Measurements from ENCODE around the gene MPG. TPM values are rescaled to one million over a fixed set of nuclear protein-coding genes. Genes with fewer than 3 reads are reported as not detected.

The MPG gene
- total and polyA plus RNA-seq, 7 donors: 23.0 to 68.1 (median 43.1) TPM

GRCh38 chr16:59440-60059 lies 18.5 kb upstream of the MPG start:
- Histone ChIP-seq H3K27me3 (ENCODE audit: insufficient read depth in 3 of 3, low read length in 2 of 3) (no peaks in the 10 kb centered on the region), H3K9me3 (no peaks in the 10 kb centered on the region), H3K36me3 (ENCODE audit: insufficient read depth in 1 of 2, low read depth in 1 of 2) (peaks cover 7 to 93% of the 10 kb centered on the region in 2 donors), H3K4me1 (peaks cover 11% of the 10 kb centered on the region), H3K27ac (no peak overlapping the region), H3K4me3 (no peak overlapping the region)
- TF ChIP-seq CTCF (IDR thresholded peaks at IDR 0.05): no peak
- 56 to 76% (median 59%) methylated on average over 14 of the region's 14 CpGs for WGBS, 3 donors
- intact Hi-C loops (cut with DNase I): no loop called here
- ATAC-seq (peak in 2 of 4 donors; percentile 31 to 33), DNase-seq (peak in 1 of 2 donors; percentile 10)

GRCh38 chr16:60166-60565 lies 17.9 kb upstream of the MPG start:
- no peak for TF ChIP-seq CTCF (IDR thresholded peaks at IDR 0.05)
- Histone ChIP-seq H3K36me3 (ENCODE audit: insufficient read depth in 1 of 2, low read depth in 1 of 2) (peaks cover 7 to 96% of the 10 kb centered on the region in 2 donors), H3K4me3 (no peak overlapping the region), H3K4me1 (peaks cover 11% of the 10 kb centered on the region), H3K27ac (no peak overlapping the region), H3K27me3 (ENCODE audit: insufficient read depth in 3 of 3, low read length in 2 of 3) (no peaks in the 10 kb centered on the region), H3K9me3 (no peaks in the 10 kb centered on the region)
- DNase-seq (peak in 1 of 2 donors; percentile 12), ATAC-seq (no peak)
- intact Hi-C loops (cut with DNase I): no loop called here
- WGBS, 3 donors: 79 to 83% (median 81%) methylated on average over 11 of the region's 11 CpGs

GRCh38 chr16:60929-61878 lies 16.8 kb upstream of the MPG start:
- H3K4me1 ChIP-seq: peaks cover 16% of the 10 kb centered on the region
- intact Hi-C loops (cut with DNase I): no loop called here
- WGBS, 3 donors: 81 to 83% (median 83%) methylated on average over 87 to 89 of the region's 89 CpGs
- H3K4me3 ChIP-seq: no peak overlapping the region
- no peak overlapping the region for H3K27ac ChIP-seq
- no peak for TF ChIP-seq CTCF (IDR thresholded peaks at IDR 0.05)
- H3K36me3 ChIP-seq (ENCODE audit: insufficient read depth in 1 of 2, low read depth in 1 of 2): peaks cover 7 to 85% of the 10 kb centered on the region in 2 donors
- no peaks in the 10 kb centered on the region for H3K9me3 ChIP-seq
- peak; percentile 15 to 54 for DNase-seq
- no peak for ATAC-seq
- H3K27me3 ChIP-seq (ENCODE audit: insufficient read depth in 3 of 3, low read length in 2 of 3): no peaks in the 10 kb centered on the region

GRCh38 chr16:61879-62281 lies 16.1 kb upstream of the MPG start:
- peaks cover 7 to 78% of the 10 kb centered on the region in 2 donors for H3K36me3 ChIP-seq (ENCODE audit: insufficient read depth in 1 of 2, low read depth in 1 of 2)
- no peak for TF ChIP-seq CTCF (IDR thresholded peaks at IDR 0.05)
- no peak overlapping the region for H3K27ac ChIP-seq
- no peak overlapping the region for H3K4me3 ChIP-seq
- WGBS, 3 donors: 87 to 93% (median 90%) methylated on average over 24 to 32 of the region's 32 CpGs
- peak; percentile 13 to 50 for DNase-seq
- no peaks in the 10 kb centered on the region for H3K9me3 ChIP-seq
- peaks cover 16% of the 10 kb centered on the region for H3K4me1 ChIP-seq
- H3K27me3 ChIP-seq (ENCODE audit: insufficient read depth in 3 of 3, low read length in 2 of 3): no peaks in the 10 kb centered on the region
- intact Hi-C loops (cut with DNase I): no loop called here
- ATAC-seq: no peak

Measured in psoas muscle (tissue), 8 donors.